Measurements from ENCODE around the gene FANCC.

- TF ChIP-seq EZH2 (IDR thresholded peaks at IDR 0.05; ENCODE audit: borderline replicate concordance, low read depth, low read length, poor library complexity, severe bottlenecking) (no peak), CTCF (conservative IDR thresholded peaks at IDR 0.05; ENCODE audit: low read depth, low read length) (no peak)
Measured at GRCh38 chr9:95177617-95178016, 139.9 kb downstream of the FANCC start.
